ENCODE measurements around the gene MYH6.
"Not testable (repeated sequence)": the region's sequence is repeated elsewhere in the genome, so short reads cannot be mapped to it uniquely, and the experiment has no call there.

MYH6 gene

DNA sequence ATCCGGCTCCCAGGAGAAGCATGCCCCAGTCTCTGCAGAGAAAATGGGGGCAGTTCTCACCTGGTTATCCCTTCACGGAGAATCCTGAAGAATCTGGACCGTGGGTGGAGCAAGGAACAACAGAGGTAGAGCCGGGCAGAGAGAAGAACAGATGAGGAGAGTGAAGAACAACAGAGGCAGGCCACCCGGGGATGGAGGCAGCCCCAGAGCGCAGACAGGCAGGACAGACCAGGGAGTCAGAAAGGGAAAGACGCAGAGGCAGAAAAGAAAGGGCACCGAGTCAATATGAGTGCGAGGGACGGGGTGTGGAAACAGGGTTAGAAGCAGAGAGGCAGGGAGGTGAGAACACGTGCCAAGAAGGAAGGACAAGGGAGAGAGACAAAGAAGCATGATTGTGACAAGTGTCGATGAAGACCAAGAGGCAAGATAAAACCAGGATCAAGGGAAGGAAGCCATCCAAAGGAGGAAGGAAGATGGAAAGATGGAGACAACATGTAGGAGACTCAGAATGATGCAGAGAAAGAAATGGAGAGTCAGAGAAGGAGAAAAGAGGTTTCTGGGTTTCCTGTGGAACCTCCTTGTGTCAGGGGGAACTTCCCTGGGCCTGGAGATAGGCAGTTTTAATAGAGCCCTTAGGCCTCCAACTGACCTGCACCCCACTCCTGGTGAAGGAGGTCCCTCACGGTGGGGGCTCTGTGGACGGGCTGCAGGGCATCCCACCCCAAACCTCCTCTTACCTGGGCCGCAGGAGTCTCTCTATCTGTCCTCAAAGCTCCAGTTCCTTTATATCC, at the start of gene MYH6:
Gene MYH6 (minus strand): TSS at position 758 of the 791 bp plus-strand sequence. CDS start 1,050 bp downstream, outside the sequence.
- no peak for DNase-seq

GRCh38 chr14:23456883-23457586, 49.0 kb upstream of the MYH6 start:
- DNase-seq: not testable (repeated sequence)

DNA sequence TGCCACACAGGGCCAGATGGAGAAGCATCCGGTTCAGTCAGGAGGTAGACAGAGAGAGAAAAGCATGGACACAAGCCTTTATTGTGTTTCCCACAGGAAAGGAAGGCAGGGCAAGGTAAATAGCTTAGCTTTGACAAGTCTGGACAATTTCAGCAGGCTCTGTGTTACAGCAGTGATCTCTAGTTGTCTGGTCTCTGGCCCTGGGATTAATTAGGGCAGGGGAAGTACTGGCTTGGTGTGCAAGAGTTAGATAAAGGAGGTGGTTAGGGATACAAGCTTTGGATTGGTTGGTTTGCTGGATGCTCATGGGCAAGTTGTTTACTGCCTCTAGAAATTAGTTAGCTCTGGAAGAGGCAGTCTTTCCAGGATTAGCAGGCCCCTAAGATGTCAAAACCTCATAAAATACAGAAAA, 46.4 kb upstream of the MYH6 start:
- no peak for DNase-seq

DNA sequence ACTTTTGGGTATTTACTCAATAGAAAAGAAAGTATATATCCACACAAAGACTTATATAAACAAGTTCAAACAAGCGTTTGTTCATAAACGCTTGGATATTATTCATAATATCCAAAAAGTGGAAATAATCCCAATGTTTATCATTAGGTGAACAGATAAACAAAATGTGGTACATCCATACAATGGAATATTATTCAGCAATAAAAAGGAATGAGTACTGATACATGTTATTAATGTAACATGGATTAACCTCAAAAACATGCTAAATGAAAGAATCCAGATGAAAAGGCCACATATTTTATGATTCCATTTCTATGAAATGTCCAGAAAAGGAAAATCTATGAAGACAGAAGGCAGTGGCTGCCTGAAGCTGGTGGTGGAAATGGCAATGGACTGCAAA, 44.2 kb upstream of the MYH6 start:
- DNase-seq: no peak

- DNase-seq: no peak
These were observed 42.3 kb upstream of the MYH6 start for GRCh38 chr14:23450379-23450778.

GRCh38 chr14:23449314-23449713, 41.2 kb upstream of the MYH6 start:
- no peak for DNase-seq

GRCh38 chr14:23447361-23448350, 39.6 kb upstream of the MYH6 start:
- DNase-seq: no peak

DNA sequence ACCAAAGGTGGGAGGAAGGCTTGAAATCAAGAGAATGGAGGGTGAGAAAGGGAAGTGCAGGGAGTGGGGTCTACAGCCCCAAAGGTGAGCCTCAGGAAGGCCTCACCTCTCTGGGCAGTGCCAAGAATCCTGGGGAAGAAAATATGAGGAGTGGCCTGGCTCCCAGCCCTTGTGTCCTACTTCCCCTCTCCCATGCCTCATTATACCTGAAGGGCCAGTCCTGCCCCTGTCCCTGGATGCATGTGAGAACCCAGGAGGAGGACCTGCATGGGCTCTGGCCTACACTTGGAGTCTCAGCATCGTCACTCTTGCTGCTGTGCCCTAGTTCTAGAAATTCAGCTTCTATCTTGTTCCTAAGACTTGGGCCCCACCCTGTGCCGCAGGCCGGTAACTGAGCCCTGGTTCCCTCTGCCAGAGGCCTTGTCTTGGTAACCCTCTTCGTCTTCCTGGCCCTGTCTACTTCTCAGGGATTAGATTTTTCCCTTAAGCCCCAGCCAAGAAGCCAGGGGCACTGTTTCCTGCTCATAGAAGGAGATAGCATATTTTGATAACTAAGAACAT, 38.3 kb upstream of the MYH6 start:
- no peak for DNase-seq

- no peak for DNase-seq
These were observed 37.7 kb upstream of the MYH6 start for GRCh38 chr14:23445773-23446172.

- no peak for DNase-seq
These were observed 36.2 kb upstream of the MYH6 start for GRCh38 chr14:23444314-23444713.

DNA sequence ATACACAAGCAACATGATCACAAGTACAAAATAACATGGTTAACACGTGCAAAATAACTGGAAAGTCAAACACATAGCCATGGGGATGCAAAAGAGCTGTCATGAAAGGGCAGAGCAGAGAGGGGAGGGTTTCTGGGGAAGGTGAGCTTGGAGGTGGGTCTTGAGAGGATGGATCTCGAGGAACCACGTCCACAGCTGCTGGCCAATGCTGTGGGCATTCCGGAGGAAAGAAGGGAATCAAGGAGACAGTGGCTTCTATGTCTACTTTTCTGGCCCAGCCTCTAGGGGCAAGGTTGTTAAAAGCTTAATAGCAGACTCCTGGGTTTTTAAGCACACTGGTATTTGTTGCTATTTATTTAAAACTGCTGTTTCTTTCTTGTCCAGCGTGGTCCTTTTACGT, 35.8 kb upstream of the MYH6 start:
- no peak for DNase-seq

GRCh38 chr14:23443411-23443812, 35.3 kb upstream of the MYH6 start:
- no peak for DNase-seq

GRCh38 chr14:23442721-23443356, 34.8 kb upstream of the MYH6 start:
- DNase-seq: no peak

DNA sequence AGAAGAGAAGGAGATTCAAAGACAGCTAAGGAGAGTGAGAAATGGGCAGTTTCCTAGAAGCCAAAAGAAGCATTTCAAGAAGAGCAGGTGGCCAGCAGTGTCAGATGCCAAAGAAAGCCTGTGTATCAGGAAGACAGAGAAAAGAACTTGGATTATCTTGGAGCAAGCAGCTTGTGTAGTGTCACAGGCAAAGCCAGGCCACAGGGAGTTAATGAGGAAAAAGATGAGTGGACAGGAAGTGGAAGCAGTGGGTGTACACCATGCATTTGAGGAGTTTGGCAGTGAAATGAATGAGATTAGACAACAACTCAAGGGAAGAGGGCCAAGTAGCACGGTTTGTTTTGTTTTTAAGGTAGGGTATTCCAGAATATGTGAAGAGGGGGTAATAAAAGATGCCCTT, 33.0 kb upstream of the MYH6 start:
- no peak for DNase-seq

GRCh38 chr14:23439107-23439835, 31.2 kb upstream of the MYH6 start:
- DNase-seq: no peak

DNA sequence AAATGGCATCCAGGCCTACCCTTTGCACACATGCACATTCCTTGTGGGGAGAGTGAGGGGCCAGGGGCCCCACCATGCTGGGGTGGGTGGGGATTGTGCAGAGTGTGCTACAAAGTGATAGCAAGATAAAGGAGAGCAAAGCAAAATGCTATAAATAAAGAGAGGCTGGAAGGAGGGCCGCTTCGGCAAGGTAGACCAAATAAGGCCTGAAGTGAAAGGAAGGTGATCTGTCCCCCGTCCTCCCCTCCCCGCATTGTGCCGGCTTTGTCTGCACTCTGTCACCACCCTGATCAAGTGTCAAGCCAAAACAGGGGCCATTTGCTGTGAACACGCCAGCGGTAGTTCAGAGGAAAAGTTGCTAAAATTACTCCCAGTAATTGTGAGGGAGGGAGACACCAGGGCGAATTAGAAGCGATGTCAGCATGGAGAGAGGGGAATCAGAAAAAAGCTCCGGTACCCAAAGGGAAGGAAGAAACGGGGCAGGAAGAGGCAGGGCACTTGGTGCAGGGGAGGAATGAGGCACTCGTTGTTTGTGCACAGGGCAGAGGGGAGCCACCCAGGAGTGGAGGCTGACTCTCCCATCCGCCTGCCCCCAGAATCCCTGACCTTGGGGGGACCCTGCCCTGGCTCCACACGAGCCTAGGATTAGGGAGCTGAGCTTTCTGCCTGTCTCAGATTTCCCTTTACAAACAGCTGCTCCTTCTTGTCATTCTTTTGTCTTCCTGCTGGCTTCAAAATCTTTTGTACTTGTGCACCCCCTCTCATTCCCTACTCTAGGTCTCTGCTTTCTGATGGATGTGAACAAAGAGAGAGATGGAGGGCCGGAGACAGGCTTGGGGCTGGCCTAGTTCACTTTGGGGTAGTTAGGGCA, 30.3 kb upstream of the MYH6 start:
- no peak for DNase-seq

DNA sequence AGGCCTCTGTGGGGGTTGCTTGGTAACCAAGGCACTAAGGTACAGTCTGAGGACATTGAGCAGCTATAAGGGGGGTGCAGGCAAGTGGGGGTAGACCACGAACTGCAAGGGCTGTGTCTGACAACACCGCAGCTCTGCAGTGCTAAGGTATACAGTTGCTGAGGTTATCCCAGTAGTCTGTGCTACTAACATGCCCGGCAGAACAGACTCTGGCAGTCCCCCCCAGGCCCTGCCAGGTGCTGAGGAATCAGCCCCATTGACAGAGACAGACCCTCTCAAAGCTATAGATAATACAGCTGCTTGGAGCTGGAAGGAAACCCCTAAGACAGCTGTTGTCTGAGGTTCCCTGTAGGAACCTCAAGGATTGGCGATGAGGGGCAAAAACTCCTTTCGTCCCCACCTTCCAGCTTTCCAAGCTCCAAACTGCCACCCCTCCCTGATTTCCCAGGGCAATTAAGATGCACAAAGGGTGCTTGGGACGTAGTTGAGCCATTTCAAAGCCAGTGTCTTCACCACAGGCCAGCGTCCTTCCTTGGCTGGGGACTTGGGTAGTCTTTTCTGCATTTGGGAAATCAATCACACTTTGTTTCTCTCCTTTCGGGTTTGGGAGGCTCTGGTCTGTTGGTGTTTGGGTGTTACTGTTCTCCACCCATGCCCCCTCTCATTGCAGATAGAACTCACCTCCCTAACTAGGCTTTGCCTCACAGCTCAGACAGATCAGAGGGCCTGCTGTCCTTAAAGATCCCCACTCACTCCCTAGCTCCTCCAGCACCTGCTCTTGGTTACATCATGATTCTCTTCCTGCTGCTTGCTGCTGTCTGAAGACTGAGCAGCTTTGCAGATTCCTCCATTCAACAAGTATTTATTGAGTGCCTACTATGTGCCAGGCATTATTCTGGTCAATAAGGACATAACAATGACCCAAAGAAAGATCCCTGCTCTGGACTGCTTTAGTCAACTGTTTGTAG, 29.3 kb upstream of the MYH6 start:
- DNase-seq: no peak

- DNase-seq: no peak
These were observed 28.5 kb upstream of the MYH6 start for GRCh38 chr14:23436327-23437132.

Data from NCI-H2081 treated with DMSO at 0.1 percent for 48 hours (cell line).